Stimulated activated CD8-positive, alpha-beta memory T cell treated with anti-CD3 and anti-CD28 coated beads, Interleukin-15, amount 100 ng/mL, for 1 hour (primary cell): ENCODE results near the gene ANO3.

ENCODE experiments used
- DNase-seq: peaks from one replicate; pipeline ENCODE4 v3.0.0-alpha.2; 2020; ENCODE audit warnings: low read depth

The ANO3 gene

GRCh38 chr11:26359055-26359454 lies 27.1 kb downstream of the ANO3 start:
- no peak for DNase-seq

GRCh38 chr11:26365284-26365683 lies 33.4 kb downstream of the ANO3 start:
- no peak for DNase-seq

GRCh38 chr11:26377619-26378018 lies 45.7 kb downstream of the ANO3 start:
- no peak for DNase-seq

GRCh38 chr11:26399336-26399735 lies 67.4 kb downstream of the ANO3 start:
- DNase-seq, result no peak

- DNase-seq, result no peak
Measured at GRCh38 chr11:26410706-26411366, 78.9 kb downstream of the ANO3 start.

GRCh38 chr11:26412955-26413354 lies 81.0 kb downstream of the ANO3 start:
- DNase-seq, result no peak

- no peak for DNase-seq
Measured at GRCh38 chr11:26418386-26418912, 86.5 kb downstream of the ANO3 start.

- DNase-seq, result no peak
Measured at GRCh38 chr11:26420331-26420730, 88.4 kb downstream of the ANO3 start.

GRCh38 chr11:26424255-26424654 lies 92.3 kb downstream of the ANO3 start:
- DNase-seq, result no peak

GRCh38 chr11:26439854-26440253 lies 107.9 kb downstream of the ANO3 start:
- no peak for DNase-seq

GRCh38 chr11:26442131-26442530 lies 110.2 kb downstream of the ANO3 start:
- no peak for DNase-seq

GRCh38 chr11:26443617-26444016 lies 111.7 kb downstream of the ANO3 start:
- DNase-seq, result no peak

- DNase-seq, result no peak
Measured at GRCh38 chr11:26457636-26458035, 125.7 kb downstream of the ANO3 start.

- no peak for DNase-seq
Measured at GRCh38 chr11:26465274-26465673, 133.3 kb downstream of the ANO3 start.

GRCh38 chr11:26467506-26467905 lies 135.6 kb downstream of the ANO3 start:
- DNase-seq, result no peak

- no peak for DNase-seq
Measured at GRCh38 chr11:26470992-26471391, 139.1 kb downstream of the ANO3 start.

GRCh38 chr11:26473216-26474194 lies 141.6 kb downstream of the ANO3 start:
- DNase-seq, result no peak

- no peak for DNase-seq
Measured at GRCh38 chr11:26474401-26474800, 142.5 kb downstream of the ANO3 start.

GRCh38 chr11:26477396-26477795 lies 145.5 kb downstream of the ANO3 start:
- DNase-seq, result no peak

GRCh38 chr11:26478710-26479109 lies 146.8 kb downstream of the ANO3 start:
- DNase-seq, result no peak

GRCh38 chr11:26480041-26480440 lies 148.1 kb downstream of the ANO3 start:
- no peak for DNase-seq

- DNase-seq, result no peak
Measured at GRCh38 chr11:26483108-26483507, 151.2 kb downstream of the ANO3 start.

- DNase-seq, result no peak
Measured at GRCh38 chr11:26490546-26490945, 158.6 kb downstream of the ANO3 start.
